Posterior cingulate gyrus (tissue), 11 donors: Measurements from ENCODE around the gene ERFE.
A peak's percentile ranks its signal among the peaks of the same experiment; 100 is the strongest.
"Not testable (repeated sequence)": the region's sequence is repeated elsewhere in the genome, so short reads cannot be mapped to it uniquely, and the experiment has no call there.

ENCODE experiments used
- DNase-seq, 10 donors: peaks; one replicate each; pipeline versions ENCODE4 v3.0.0 to v3.0.0-alpha.2; 2020 to 2021; ENCODE audit warnings: mixed read lengths in 3 of 10
- intact Hi-C: fragments of 100-400 bp; cut with DNase I; formaldehyde crosslinking; loops from one replicate; pipeline ENCODE4 v1.15.1; 2023

The ERFE gene

GRCh38 chr2:238166391-238167343 is 7.9 kb downstream of the ERFE start:
- intact Hi-C loops = no loop called here
- peak in 2 of 10 donors; percentile 58 to 86 for DNase-seq

DNA sequence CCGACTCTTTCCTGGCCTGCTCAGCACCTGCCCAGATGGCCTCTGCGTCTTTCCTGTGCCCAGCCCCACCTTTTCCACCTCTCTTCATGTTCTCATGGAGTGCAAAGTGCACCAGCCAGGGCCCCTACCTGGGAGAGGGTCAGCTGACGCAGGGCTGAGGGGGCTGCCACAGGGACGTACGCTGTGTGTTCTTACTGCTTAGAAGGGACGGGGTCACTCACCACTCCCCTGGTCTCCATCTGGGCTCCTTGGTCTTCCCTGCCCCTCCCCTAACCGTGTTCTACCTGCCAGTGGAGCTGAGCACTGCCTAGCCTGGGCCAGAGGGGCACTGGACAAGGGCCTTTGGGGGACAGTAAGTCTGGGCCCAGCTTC is 8.6 kb downstream of the ERFE start:
- peak in 2 of 10 donors; percentile 39 to 50 for DNase-seq
- intact Hi-C loops = no loop called here

DNA sequence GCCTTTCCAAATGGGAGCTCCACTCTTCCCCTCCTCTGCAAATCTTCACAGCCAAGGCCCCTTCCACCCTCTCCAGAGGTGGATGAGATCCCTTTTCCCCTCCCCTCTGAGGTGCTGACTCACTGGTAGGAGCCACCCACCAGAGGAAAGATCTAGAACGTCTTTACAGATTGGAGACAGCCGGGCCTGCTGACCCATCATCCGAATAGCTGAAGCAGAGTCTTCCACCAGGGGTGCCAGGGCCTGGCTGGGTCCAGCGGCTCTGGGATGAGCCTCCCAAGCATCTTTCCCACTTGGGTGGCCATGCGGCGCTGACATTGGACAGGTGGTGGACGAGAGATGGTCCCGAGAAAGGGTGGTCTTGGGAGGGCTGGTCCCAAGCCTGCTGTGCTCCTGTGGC is 9.0 kb downstream of the ERFE start:
- DNase-seq = peak in 2 of 10 donors; percentile 49 to 74
- intact Hi-C loops = no loop called here

DNA sequence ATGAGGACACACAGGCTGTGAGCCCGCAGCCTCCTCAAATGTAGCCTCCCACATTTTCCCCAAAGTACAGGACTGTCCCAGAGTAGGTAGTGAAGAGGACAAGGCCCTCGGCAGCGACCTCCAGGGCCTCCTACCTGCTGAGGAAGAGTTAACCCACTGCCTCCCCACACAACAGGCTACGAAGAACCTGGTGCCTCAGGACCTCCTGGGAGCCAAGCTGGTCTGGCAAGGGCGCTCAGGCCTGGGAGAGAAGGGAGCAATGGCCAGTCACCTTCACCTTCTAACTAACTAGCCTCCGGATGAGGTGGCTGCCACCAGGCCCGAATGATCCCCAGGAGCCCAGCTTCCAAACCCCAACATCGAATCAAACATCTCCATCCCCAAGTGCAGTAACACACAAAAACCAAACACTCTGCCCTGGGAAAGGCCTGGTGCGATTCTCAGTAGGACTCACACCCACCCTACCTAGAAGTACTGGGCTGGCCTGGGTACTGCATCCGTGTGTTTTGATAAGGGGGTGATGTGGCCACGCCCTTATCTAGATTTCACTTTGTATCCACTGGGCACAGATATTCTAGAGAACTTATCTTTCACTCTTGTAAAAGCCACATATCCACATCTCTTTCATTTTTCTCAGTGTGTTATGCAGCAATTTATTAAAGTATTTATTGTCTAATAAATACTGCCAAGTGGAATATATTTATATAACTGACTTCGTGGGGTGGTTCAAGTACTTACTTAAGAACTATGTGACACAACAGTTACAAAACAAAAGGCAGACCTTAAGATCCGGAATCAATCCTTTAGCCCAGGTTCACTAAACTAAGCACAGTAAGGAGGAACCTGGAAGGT is 9.7 kb downstream of the ERFE start:
- intact Hi-C loops = no loop called here
- peak in 2 of 10 donors; percentile 28 to 65 for DNase-seq

- DNase-seq = peak in 1 of 10 donors; percentile 16
- intact Hi-C loops = no loop called here
Measured at GRCh38 chr2:238169048-238169707, 10.4 kb downstream of the ERFE start.

DNA sequence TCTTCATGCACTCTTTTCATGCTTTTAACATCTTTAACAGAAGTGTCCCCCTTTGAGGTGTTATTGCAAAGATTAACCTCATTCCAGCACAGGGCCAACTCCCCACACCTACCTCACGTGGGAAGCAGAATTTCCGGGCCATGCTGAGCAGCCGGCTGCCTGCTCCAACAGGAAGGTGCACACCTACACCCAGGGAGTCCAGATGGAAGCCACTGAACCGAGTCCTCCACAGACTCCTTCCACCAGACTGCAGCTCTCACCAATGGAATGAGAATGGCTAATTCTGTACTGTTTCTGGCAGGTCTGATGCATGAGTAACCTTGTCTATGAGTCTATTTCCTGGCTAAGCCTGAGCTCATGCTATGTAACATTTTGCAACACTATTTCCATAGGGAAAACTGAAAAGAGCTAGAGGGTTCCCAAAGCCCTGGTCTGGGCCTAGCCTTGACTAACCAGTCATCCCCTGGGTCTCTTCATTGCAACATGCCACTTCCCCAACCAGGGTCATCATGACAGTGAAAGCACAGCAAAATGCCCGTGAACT is 11.0 kb downstream of the ERFE start:
- intact Hi-C loops = no loop called here
- peak in 5 of 10 donors; percentile 34 to 89 (median 63) for DNase-seq

DNA sequence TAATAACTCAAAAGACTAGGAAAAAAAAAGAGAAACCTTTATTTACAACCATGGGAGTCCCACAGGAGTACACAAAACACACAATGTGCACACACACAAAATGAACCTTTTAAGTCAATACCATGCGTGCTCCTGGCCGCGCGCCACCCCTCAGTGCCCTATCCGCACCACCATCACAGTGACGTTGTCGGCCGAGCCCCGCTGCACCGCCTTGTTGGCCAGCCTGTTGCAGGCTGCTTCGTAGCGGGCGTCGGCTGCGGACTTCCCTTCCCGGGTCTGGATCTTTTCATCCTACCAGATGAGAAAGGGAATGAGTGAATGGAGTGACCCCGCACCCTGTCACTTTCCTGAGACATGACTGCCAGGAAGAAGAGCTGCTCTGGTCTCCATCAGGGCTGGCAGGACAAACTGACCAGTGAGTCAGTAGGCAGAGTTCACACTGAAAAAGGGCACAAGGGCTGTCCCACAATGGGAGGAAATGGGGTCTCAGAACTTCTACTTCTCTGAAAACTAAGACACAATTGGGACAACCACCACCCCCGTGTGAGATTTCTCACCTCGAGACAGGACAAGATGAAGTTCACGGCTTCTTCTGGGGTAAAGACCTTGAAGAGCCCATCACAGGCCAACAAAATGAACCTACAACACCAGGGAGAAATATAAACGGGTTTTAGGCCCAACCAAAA is 11.8 kb downstream of the ERFE start:
- peak in 2 of 10 donors; percentile 69 to 71 for DNase-seq
- intact Hi-C loops = no loop called here

- DNase-seq, intact Hi-C loops: not testable (repeated sequence)
Measured at GRCh38 chr2:238171072-238171431, 12.3 kb downstream of the ERFE start.

DNA sequence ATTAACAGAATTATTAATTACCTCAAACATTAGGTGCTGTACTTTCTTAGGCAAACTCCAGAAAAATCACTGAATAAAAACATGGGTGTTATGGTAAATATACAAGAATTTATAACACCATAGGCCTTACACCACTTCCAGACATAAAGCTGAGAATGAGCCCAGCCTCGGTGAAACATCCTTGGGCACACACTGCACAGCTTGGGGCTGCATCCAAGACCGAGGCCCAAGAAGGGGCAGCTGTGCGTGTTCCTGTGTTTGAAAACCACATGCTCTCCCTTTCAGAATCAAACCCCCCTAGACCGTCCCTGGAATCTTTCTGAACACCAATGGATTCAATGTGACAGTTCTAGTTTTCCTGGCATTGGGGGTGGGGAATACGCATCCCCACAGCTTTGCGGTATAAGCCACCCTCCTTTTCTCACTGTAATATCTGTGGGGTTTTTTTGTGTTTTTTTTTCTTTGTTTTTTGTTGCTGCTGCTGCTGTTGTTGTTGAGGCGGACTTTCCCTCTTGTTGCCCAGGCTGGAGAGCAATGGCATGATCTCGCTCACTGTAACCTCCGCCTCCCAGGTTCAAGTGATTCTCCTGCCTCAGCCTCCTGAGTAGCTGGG is 12.9 kb downstream of the ERFE start:
- intact Hi-C loops = no loop called here
- DNase-seq = peak in 1 of 10 donors; percentile 54

DNA sequence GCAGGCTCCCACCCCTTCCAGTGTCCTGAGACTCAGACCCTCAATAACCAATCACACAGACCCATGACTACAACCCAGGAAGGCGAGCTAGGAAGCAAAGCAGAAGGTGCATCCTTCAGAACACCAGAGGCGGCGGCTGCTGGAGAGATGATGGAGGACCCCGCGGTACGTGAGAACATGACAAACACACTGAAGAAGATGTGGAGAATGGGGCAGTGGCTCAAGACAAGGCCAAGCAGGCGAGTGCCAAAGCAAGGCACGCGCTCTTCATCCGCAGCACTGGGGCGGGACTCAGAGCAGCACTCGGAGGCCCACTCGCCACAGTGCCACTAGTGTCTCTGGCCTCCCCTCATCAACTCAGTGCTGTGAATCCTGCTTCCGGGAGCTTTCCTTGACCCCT is 13.7 kb downstream of the ERFE start:
- DNase-seq = no peak
- intact Hi-C loops = no loop called here

GRCh38 chr2:238173692-238174091 is 14.9 kb downstream of the ERFE start:
- DNase-seq = peak in 1 of 10 donors; percentile 16
- intact Hi-C loops = no loop called here

- intact Hi-C loops = no loop called here
- DNase-seq = peak in 1 of 10 donors; percentile 17
Measured at GRCh38 chr2:238174291-238174690, 15.5 kb downstream of the ERFE start.

- peak in 1 of 10 donors; percentile 6 for DNase-seq
- intact Hi-C loops = no loop called here
Measured at GRCh38 chr2:238174701-238175100, 15.9 kb downstream of the ERFE start.

DNA sequence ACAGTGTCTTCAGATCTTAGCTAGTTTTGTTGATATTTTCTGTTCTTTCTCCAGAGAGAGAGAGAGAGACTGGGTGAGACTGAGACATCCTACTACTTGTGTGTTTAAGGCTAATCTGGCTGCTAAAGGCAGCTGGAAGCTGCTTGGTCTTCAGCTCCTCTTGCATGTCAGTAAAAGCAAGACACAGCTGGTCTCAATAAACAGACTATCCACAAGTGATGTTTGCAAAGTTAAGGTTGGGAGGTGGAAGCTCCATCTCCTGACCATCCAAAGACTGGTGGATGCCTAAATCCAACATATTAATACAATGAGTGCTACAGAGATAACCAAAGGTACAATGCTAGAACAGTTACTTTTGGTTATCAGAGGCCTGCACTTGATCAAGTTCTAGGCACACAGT is 17.8 kb downstream of the ERFE start:
- no peak for DNase-seq

GRCh38 chr2:238180554-238180953 is 21.8 kb downstream of the ERFE start:
- intact Hi-C loops = no loop called here
- DNase-seq = no peak

More for the DNA sequence above, 17.8 kb downstream of the ERFE start:
- intact Hi-C loops = no loop called here

DNA sequence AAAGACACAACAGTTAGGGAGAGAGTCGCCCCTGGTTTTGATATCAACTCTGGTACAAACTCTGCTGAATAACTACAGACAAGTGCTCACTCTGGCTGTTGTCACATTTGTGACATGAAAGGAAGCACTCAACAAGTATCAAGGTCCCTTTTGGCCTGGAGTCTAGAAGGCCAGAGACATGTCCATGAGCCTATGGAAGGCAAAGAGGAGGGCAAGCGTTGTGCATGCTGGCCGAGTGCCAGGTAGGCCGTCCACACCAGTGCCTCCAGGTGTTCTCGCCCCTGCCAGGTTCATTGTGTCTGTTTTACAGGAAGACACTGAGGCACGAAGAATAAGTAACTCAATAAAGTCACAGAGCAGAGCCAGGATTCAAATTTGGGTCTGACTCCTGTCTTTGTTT is 23.6 kb downstream of the ERFE start:
- no peak for DNase-seq

DNA sequence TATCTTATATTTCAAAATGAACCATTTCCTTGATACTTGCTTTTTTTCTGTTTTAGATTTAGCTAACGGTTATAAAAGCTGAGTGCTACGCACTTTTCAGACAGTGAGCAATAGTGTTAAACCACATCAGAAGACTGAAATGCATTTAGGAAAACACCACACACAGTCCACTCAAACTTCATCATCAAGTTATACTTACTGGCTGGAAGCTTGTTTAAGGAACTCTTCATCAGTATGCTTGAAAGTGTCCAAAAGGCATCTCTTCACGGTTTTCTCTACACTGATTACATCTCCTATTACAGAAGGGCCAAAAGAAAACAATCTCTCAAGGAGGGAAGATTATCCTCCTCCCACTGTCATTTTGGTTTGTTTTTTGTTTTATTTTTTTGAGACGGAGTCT is 25.1 kb downstream of the ERFE start:
- DNase-seq = no peak
- intact Hi-C loops = no loop called here

More for the DNA sequence above, 23.6 kb downstream of the ERFE start:
- intact Hi-C loops = no loop called here

DNA sequence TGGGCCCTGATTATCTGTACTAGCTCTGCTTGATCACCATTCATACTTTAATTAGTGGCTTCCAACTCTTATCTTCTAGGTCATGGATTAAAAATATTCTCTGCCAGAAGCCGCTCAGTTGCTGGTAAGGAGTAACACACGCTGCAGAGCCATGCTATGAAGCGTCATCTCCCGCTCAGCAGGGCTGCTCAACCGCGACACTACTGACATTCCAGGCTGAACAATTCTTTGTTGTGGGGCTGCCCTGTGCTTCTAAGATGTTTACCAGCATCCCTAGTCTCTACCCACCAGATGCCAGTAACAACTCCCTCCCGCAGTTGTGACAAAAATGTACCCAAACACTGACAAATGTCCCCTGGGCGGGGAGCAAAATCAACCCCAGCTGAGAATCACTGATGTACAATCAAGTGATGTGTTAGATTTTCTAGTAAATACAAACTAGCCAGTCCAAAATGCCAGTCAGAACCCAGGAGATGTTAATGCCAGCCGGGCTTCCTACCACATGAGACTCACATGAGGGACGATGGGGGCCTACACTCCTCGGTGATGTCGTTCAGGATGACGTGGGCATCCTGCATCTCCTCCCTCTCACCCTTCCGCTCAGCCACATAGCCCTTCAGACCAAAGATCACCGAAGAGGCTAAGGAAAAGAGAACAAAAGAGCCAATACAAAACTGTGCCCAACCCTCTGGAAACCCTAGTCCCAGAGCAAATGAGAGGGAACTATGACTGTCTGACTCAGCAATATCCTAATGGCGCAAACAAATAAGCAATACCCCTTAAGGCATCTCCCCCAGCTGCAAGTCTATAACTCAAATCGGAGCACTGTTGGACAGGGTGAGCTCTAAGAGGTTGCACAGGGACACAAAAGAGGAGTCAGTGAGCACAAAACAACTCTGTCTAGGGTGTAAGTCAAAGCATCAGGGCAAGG is 29.1 kb downstream of the ERFE start:
- DNase-seq = peak in 2 of 10 donors; percentile 44 to 51
- intact Hi-C loops = no loop called here
